NB4 (cell line): ENCODE data around the gene INTS15.

Experiments used
- CTCF ChIP-seq: IDR thresholded peaks from one replicate; pipeline ENCODE4 v1.5.1; 2012; ENCODE audit warnings: low read depth, low read length
- MYC ChIP-seq: IDR thresholded peaks from 2 replicates; pipeline ENCODE4 v1.6.1; 2011; ENCODE audit warnings: low read depth, low read length
- POLR2A ChIP-seq: IDR thresholded peaks from 2 replicates; pipeline ENCODE4 v1.6.1; 2011; ENCODE audit warnings: mild to moderate bottlenecking; ENCODE audit not compliant: insufficient read length; ENCODE audit errors: extremely low read depth

GRCh38 chr7:6639032-6639431 is 49.2 kb downstream of the INTS15 start:
- TF ChIP-seq POLR2A (no peak), MYC (no peak), CTCF (no peak)
